Measurements from ENCODE around the gene SARM1. TPM values are rescaled to one million over a fixed set of nuclear protein-coding genes. Genes with fewer than 3 reads are reported as not detected.

SARM1 gene
- total RNA-seq, 2 donors from 2014 or later = 6.1 to 10.3 TPM

DNA sequence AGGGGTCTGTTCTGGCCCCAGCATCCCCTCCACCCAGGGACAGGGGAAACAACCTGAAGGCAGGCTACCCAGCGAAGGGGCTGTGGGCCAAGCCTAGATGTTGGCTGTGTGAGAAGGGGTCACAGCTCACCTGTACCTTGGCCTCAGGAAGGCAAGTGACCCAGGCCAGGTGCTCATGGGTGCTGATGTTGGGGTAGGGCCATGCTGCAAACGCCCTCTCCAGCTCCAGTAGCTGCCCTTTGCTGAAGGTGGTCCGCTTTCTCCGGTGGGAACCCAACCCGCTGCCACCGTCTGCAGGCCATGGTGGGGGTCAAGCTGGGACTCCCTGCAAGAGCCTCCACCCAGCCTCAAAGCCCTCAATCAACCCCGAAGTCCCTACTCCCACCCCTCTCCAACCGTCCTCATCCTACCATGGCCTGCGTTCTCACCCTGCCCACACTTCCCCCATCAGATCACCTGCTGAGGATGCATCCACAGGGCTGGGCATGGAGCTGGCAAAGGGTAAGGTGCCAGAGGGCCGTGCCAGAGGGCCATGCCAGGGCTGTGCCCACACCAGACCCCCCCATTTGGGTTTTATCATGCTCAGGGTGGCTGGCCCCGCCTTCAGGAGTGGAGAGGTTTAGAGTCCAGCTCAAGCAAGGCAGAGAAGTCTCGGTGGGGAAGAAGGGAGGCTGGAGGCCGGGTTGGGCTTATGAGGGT lies 6.7 kb upstream of the SARM1 start, which contains the start of gene SEBOX:
Gene SEBOX, minus strand, starts transcription at position 535 of the 699 bp plus-strand sequence. Its CDS starts 48 bp downstream, at position 487.
- DNase-seq = no peak
- intact Hi-C loops (cut with DNase I) = no loop called here

DNA sequence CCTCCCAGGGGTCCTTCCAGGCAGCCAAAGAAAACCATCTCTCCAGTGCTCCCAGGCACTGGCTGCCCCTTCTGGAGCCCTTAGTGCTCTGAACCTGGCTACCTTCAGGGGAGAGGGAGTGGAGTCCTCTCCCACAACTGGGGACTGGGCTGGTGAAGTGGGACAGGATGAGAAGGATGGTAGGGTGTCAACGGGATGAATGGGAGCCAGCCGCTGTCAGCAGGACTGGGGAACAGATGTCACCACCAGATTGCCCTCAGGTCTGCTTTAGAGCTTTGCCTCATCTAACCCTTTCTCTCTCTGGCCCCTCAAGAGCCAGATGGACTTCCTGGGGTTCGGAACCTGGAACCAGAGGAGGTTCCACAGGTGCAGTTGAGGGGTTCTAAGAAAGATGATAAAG lies 6.0 kb upstream of the SARM1 start:
- intact Hi-C loops (cut with DNase I) = no loop called here
- ATAC-seq = no peak
- no peak for DNase-seq

More for the DNA sequence above, 6.7 kb upstream of the SARM1 start, which contains the start of gene SEBOX:
- no peak for ATAC-seq

DNA sequence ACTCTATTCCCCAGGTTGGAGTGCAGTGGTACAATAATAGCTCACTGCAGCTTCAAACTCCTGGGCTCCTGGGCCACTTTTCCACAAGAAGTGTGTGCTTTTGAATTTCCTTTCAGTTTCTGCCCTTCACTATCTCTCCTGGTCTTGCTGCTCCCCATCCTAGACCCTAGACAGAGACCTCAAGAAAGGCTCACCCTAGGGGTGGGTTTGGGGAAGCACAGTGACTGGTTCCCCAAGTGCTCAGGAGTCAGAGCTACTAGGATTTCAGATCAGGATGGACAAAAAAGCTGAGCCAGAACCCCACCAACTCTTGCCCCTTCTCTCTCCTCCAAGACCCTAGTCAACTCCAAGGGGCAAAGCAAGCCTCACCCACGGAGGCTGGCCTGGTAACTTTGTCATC lies 4.9 kb upstream of the SARM1 start:
- intact Hi-C loops (cut with DNase I) = no loop called here
- no peak for ATAC-seq
- no peak for DNase-seq

DNA sequence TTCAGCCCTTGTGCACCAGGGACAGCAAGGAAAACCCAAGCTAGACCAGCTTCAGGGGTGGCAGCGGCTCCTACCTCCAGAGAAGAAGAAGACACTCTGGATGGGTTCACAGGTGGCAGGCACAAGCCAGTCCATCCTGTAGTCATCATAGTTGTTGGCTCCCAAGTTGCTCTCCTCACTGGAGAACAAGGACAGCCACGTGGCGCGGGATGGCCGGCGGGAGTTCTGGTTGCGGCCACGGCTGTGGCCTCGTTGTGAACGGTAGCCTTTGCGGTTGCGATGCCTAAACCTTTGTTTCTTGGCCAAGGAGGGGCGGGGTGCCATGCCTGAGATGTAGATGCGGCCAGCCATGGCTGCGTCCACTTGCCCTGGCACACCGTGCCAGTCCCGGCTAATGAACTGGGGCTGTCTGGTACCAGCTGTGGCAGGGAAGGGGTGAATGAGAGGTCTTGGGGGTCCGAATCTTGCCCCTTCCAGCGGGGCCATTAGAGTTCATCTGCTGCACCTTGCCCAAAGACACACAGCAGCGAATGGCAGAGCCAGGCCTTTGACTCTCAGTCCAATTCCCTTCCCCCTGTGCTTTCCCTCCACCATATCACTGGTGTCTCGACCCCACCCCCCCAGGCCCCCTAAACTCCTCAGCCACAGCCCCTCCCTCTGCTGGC lies 3.7 kb upstream of the SARM1 start:
- ATAC-seq (no peak), DNase-seq (no peak)
- intact Hi-C loops (cut with DNase I) = no loop called here

- no peak for DNase-seq
These were observed 3.1 kb upstream of the SARM1 start for GRCh38 chr17:28368306-28368831.

DNA sequence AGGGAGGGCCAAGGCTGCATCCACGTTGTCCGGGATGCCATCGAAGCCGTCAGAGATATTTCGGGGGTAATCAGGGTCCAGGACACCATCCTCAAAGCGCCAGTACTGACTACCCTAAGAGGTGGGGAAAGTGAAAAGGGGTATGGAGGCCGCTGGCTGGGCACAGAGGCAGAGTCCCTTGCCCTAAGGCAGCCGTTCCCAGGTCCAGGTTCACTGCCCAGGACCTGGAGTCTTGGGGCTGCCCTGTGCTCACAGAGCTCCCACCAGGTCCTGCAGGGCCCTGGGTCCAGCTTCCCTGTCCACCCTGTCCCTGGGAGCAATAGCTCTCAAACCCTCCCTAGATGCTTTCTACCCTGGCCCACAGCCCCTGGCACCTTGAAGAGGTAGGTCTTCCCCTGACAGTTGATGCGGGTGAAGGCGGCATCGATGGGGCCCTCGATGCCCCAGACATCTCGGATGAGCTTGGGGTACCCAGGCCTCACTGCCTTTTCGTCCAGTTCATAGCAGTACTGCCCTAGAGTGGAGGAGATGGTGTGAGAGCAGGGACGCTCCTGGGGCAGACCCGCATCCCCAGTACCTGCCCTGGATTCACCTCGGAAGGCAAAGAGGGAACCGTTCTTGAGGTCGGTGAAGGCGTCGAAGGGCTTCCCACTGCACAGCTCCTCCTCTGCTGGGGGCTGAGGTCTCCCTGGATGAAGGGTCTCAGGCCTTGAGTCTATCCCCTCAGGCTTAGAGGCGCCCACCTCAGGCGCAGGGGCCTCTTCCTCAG lies 2.4 kb upstream of the SARM1 start:
- ATAC-seq = no peak
- no peak for DNase-seq
- intact Hi-C loops (cut with DNase I) = no loop called here

More at GRCh38 chr17:28368306-28368831, 3.1 kb upstream of the SARM1 start:
- intact Hi-C loops (cut with DNase I) = no loop called here
- no peak for ATAC-seq

DNA sequence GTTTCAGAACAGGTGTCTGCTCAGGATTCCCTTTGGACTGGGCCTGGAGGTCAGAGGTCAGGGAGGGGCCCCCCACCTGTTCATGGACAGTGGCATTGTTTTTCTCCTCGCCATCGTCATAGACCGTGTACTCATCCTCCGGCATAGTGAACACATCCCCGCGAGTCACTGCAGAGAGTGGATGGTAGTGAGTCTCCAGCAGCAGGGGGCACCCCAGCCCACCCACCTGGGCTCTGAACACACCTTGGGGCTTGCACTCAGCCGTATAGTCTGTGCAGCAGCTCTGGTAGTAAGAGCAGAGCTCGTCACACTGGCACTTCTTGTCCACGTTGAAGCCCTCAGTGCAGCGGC lies 1.8 kb upstream of the SARM1 start:
- no peak for ATAC-seq
- intact Hi-C loops (cut with DNase I) = no loop called here
- peak; percentile 25 for DNase-seq

GRCh38 chr17:28370035-28370743 lies 1.3 kb upstream of the SARM1 start, which contains the start of gene VTN:
Gene VTN, minus strand, starts transcription at chr17:28370307. Its CDS starts 104 bp downstream, at chr17:28370203.
- intact Hi-C loops (cut with DNase I) = no loop called here
- ATAC-seq (peak; percentile 36 to 56), DNase-seq (peak; percentile 79)

GRCh38 chr17:28370744-28371103 lies 770 bp upstream of the SARM1 start:
- intact Hi-C loops (cut with DNase I) = no loop called here
- ATAC-seq (no peak), DNase-seq (no peak)

- ATAC-seq (peak; percentile 13 to 19), DNase-seq (no peak)
- intact Hi-C loops (cut with DNase I) = no loop called here
These were observed 880 bp downstream of the SARM1 start for GRCh38 chr17:28372203-28372944.

DNA sequence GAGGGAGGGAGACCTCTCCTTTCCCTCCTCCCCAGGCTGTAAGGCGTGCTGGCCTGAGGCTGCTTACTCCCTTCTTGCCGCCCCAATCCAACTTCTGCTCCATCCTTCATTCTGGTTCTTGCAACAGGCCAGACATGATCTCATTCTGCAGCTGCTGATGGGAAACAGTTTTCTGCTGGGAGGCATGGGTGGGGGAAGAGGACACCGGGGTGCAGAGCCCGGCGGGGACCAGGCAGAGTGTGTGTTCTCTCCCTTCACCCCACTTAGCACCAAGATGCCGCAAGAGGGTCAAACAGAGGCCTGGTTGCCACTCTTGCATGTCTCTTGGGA lies 1.4 kb downstream of the SARM1 start:
- intact Hi-C loops (cut with DNase I) = no loop called here
- ATAC-seq (no peak), DNase-seq (no peak)

- DNase-seq (no peak), ATAC-seq (no peak)
- intact Hi-C loops (cut with DNase I) = no loop called here
These were observed 8.6 kb downstream of the SARM1 start for GRCh38 chr17:28379814-28380801.

DNA sequence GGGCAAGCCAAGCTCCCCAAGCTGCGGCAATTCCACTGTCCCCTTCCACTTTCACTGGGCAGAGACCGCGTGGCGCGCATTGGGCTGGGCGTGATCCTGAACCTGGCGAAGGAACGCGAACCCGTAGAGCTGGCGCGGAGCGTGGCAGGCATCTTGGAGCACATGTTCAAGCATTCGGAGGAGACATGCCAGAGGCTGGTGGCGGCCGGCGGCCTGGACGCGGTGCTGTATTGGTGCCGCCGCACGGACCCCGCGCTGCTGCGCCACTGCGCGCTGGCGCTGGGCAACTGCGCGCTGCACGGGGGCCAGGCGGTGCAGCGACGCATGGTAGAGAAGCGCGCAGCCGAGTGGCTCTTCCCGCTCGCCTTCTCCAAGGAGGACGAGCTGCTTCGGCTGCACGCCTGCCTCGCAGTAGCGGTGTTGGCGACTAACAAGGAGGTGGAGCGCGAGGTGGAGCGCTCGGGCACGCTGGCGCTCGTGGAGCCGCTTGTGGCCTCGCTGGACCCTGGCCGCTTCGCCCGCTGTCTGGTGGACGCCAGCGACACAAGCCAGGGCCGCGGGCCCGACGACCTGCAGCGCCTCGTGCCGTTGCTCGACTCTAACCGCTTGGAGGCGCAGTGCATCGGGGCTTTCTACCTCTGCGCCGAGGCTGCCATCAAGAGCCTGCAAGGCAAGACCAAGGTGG lies 9.8 kb downstream of the SARM1 start:
- no peak for DNase-seq
- ATAC-seq = peak in 1 of 2 donors; percentile 7
- intact Hi-C loops (cut with DNase I) = no loop called here

- peak; percentile 69 for DNase-seq
These were observed 13.0 kb downstream of the SARM1 start for GRCh38 chr17:28384281-28385036.

GRCh38 chr17:28385037-28385400 lies 13.5 kb downstream of the SARM1 start:
- no peak for DNase-seq
- intact Hi-C loops (cut with DNase I) = no loop called here
- peak; percentile 41 to 46 for ATAC-seq

More at GRCh38 chr17:28384281-28385036, 13.0 kb downstream of the SARM1 start:
- intact Hi-C loops (cut with DNase I) = no loop called here
- peak; percentile 88 to 92 for ATAC-seq

DNA sequence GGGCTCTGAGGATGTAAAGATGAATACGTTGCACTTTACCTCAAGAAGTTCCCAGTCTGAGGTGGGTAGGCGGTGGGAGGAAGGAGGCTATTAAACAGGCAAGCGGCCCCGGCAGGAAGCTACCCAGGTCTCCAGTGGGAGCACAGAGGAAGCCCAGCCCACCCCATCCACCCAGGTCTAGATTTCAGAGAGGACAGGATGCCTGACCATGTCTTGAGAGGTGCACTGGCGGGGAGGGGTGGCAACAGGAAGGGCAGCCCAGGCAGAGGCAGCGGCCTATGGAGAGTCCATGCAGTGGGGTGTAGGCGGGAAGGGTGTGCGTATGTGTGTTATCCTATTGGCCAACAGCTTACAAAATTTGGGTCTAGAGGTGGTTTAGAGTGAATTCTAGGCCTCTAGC lies 13.9 kb downstream of the SARM1 start:
- ATAC-seq = no peak
- intact Hi-C loops (cut with DNase I) = no loop called here
- DNase-seq = no peak

Data from left cardiac atrium (tissue), 4 donors.